ENCODE results near the gene PHEX.

The PHEX gene

DNA sequence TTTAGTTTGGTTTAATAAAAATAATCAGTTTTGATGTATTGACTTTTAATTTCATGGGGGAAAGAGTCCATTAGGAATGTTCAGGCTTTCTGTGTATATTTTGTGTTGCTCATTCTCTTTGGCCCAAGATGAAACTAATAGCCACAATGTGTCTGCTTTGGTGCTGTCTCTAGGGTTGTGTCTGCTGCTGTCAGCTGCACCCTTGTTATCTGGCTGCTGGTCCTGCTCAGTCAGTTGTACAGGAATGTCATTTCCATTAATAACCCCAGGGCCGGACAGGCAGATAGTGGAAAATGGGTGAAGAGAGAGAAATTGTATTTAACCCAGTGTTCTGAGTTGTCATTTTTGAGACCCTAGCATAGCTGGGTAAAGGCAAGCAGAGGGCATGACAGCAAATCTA, 115.1 kb downstream of the PHEX start:
- no peak overlapping the region for H3K4me3 ChIP-seq (ENCODE audit: low read depth, low read length)

GRCh38 chrX:22147942-22148341, 115.8 kb downstream of the PHEX start:
- H3K4me3 ChIP-seq (ENCODE audit: low read depth, low read length), result no peak overlapping the region

GRCh38 chrX:22148565-22148964, 116.4 kb downstream of the PHEX start:
- no peak overlapping the region for H3K4me3 ChIP-seq (ENCODE audit: low read depth, low read length)

DNA sequence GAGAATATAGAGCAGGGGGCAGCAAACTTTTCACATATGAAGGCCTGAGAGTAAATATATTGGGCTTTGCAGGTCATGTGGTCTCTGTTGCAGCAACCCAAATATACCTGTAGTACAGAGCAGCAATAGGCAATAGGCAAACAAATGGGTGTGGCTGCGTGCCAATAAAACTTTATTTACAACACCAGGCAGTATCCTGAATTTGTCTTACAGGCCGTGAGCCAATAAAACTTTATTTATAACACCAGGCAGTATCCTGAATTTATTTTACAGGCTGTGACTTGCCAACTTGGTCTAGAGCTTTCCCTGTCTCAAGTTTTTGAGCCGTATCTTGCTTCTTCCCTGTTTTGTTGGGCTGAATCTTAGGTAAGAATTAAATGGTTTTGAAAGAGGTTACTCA, 118.2 kb downstream of the PHEX start:
- no peak overlapping the region for H3K4me3 ChIP-seq (ENCODE audit: low read depth, low read length)

GRCh38 chrX:22155126-22155525, 123.0 kb downstream of the PHEX start:
- H3K4me3 ChIP-seq (ENCODE audit: low read depth, low read length), result no peak overlapping the region

DNA sequence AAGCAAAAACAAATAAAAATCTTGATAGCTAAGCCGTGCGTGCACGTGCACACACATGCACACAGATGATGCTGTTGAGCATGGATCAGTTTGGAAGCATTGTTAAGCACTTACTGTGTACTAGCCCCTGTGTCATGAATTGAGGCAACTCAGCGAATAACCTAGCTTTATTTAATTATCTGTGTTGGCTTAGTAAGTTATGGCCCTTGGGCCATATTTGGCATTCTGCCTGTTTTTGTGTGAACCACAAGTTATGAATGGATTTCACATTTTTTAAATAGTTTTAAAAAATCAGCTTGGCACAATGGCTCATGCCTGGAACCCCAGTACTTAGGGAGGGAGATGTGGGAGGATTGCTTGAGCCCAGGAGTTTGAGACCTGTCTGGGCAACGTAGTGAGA, 126.9 kb downstream of the PHEX start:
- no peak overlapping the region for H3K4me3 ChIP-seq (ENCODE audit: low read depth, low read length)

DNA sequence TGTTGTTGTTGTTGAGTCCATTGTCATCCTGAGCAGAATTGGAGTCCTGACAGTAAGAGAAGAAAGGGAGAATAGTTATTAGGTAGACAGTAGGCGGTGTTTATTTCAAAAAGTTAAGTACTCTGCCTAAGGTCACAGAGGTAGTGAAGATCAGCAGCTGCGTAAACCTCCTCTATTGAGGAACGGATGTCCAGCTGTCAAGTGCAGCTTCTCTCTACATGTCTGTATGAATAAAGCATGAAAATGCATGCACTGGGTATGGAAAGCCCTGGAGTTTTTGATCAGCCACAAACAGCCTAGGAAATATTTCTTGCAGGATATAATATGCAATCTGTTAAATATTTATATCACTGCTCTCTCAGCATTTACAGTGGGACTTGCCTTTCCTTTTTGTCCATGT, 131.2 kb downstream of the PHEX start:
- H3K4me3 ChIP-seq (ENCODE audit: low read depth, low read length), result no peak overlapping the region

- no peak overlapping the region for H3K4me3 ChIP-seq (ENCODE audit: low read depth, low read length)
Observed at GRCh38 chrX:22164770-22165388, 132.8 kb downstream of the PHEX start.

DNA sequence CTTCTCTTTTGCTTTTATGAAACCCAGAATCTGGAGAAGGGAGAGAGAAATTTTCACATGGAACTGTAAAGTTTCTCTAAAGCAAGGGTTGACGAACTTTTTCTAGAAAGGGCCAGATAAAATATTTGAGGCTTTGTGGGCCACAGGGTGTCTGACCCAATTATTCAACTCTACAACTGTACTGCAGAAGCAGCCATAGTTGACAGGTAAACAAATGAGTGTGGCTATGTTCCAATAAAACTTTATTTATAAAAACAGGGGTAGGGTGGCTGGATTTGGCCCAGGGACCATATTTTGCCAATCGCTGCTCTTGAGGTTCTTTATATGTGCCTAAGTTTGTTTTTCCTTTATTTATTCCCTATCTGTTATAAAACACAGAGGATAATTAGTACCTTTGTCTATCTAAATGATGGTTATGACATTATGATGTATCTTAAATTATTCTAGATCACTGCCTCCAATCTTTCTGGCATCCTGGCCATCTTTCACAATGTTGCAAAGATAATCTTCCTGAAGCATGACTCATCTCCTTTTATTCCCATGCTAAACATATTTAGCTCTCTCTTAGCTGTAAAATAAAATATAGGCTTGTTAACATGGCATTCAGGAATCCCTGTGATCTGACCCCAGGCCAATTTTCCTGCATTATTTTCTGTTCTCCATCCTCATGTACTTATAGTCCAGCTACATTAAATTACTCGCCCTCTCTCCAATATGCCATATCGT, 133.8 kb downstream of the PHEX start:
- H3K4me3 ChIP-seq (ENCODE audit: low read depth, low read length), result no peak overlapping the region

- no peak overlapping the region for H3K4me3 ChIP-seq (ENCODE audit: low read depth, low read length)
Observed at GRCh38 chrX:22171287-22172060, 139.3 kb downstream of the PHEX start.

- no peak overlapping the region for H3K4me3 ChIP-seq (ENCODE audit: low read depth, low read length)
Observed at GRCh38 chrX:22173966-22174365, 141.8 kb downstream of the PHEX start.

DNA sequence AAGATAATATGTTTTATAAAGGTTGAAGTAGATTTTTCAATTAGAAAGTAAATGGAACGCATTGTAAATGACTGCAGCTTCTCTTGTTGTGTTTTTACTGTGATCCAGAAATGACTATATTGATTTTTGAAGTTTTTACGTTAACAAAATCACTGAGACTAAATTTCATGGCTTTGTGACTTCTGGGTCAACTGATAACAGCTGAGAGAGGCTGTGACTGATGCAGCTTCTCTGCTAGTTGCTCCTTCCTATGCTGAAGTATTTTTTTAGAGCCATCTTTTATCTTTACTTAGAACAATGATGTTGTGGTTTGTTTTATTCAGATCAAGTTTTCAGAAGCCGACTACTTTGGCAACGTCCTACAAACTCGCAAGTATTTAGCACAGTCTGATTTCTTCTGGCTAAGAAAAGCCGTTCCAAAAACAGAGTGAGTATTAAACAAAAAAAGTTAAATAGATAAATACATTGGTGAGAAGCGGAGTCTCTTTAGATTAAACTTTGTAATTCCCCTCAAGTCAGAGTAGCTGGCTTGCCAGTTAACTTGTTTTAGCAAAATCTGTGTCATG, 145.9 kb downstream of the PHEX start:
- H3K4me3 ChIP-seq (ENCODE audit: low read depth, low read length), result no peak overlapping the region

DNA sequence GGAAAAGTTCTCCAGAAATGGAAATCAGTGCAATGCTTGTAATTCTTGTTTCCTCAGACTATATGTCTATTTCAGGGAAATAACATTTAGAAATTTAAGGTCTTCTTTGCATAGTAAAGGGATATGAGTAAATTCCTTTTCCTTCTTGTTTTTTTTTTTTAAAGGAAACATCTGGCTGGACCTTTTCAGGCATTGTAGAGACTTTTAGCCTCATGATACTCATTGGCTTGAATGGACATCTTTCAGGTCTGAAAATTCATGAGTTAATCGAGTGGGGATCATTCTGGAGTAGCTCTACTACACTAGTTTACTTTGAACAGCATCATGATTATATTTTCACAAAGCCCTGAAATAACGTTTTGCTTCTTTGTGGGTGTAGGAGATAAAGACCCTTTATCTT, 152.0 kb downstream of the PHEX start:
- H3K4me3 ChIP-seq (ENCODE audit: low read depth, low read length), result no peak overlapping the region

DNA sequence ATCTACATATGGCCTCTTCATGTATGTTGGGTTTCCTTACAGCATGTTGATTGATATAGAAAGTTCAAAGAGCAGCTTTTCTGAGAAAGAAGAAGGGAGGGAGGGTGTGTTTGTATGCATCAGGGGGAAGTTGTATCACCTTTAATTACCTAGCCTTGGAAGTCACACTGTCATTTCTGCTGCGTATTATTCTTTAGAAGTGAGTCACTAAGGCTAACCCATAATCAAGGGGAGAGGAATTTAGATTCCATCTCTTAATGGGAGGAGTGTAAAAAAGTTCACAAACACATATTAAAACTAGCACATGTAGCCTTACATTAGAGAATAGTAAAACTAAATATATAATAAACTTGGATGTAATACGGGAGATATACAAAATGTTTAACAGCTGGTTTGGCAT, 154.0 kb downstream of the PHEX start:
- no peak overlapping the region for H3K4me3 ChIP-seq (ENCODE audit: low read depth, low read length)

GRCh38 chrX:22192419-22193060, 160.4 kb downstream of the PHEX start:
- H3K4me3 ChIP-seq (ENCODE audit: low read depth, low read length), result no peak overlapping the region

- H3K4me3 ChIP-seq (ENCODE audit: low read depth, low read length), result no peak overlapping the region
Observed at GRCh38 chrX:22193851-22194659, 161.9 kb downstream of the PHEX start.

GRCh38 chrX:22194660-22194945, 162.5 kb downstream of the PHEX start:
- H3K4me3 ChIP-seq (ENCODE audit: low read depth, low read length), result no peak overlapping the region

- no peak overlapping the region for H3K4me3 ChIP-seq (ENCODE audit: low read depth, low read length)
Observed at GRCh38 chrX:22196149-22196548, 164.0 kb downstream of the PHEX start.

DNA sequence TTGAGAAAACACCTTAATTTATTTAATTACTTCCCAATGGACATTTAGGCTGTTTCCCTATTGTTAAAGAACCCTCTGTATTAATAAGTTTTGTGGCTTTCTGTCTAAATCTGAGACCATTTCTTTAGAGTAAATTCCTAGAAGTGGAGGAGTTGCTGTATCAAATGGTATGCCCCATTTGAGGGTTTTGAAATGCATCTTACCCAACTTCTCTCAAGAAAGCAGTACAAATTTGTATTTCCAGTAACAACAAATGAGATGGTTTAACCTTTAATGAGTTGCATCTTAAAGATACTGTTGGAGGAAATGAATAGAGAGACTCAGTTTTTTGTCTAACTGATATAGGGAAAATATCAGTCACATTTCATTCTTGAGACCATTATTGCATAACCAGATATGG, 170.1 kb downstream of the PHEX start:
- H3K4me3 ChIP-seq (ENCODE audit: low read depth, low read length), result no peak overlapping the region

- no peak overlapping the region for H3K4me3 ChIP-seq (ENCODE audit: low read depth, low read length)
Observed at GRCh38 chrX:22203186-22203585, 171.1 kb downstream of the PHEX start.

GRCh38 chrX:22206781-22207180, 174.7 kb downstream of the PHEX start:
- H3K4me3 ChIP-seq (ENCODE audit: low read depth, low read length), result no peak overlapping the region
